Testis (tissue), 3 donors: Measurements from ENCODE around the gene BTG3. TPM values are rescaled to one million over a fixed set of nuclear protein-coding genes. Genes with fewer than 3 reads are reported as not detected.

Experiments used
- DNase-seq: peaks from one replicate; pipeline ENCODE4 v3.0.0-alpha.2; 2019
- H3K27ac ChIP-seq, 2 donors: fragments of 200-600 bp; sonication (generic); one replicate each; pipeline ENCODE4 v1.5.1; 2019
- H3K27me3 ChIP-seq: fragments of 200-600 bp; sonication (generic); one replicate; pipeline ENCODE4 v1.5.1; 2019
- H3K36me3 ChIP-seq: fragments of 200-600 bp; sonication (generic); one replicate; pipeline ENCODE4 v1.5.1; 2017; ENCODE audit warnings: low read depth; ENCODE audit errors: missing control alignments
- H3K4me1 ChIP-seq: fragments of 200-600 bp; sonication (generic); one replicate; pipeline ENCODE4 v1.5.1; 2019
- H3K4me3 ChIP-seq, 2 donors: fragments of 200-600 bp; sonication (generic); one replicate each; pipeline ENCODE4 v1.5.1; 2017 to 2019
- H3K9me3 ChIP-seq: fragments of 200-600 bp; sonication (generic); one replicate; pipeline ENCODE4 v1.5.1; 2017
- CTCF ChIP-seq, 3 experiments: fragments of 450-650 bp in 2 of 3; fragments of 200-600 bp in 1 of 3; sonication (generic) in 1 of 3; IDR thresholded peaks; one replicate each; pipeline ENCODE4 v1.5.1; 2016 to 2019; ENCODE audit warnings: antibody characterized with exemption in 3 of 3, mild to moderate bottlenecking in 2 of 3, moderate library complexity in 1 of 3
- POLR2A ChIP-seq: fragments of 450-650 bp; IDR thresholded peaks from one replicate; pipeline ENCODE4 v1.6.1; 2017; ENCODE audit warnings: antibody characterized with exemption, mild to moderate bottlenecking, moderate library complexity
- WGBS, 2 donors: methylation state at CpG; one replicate each; pipeline ENCODE4 v1.1.5; 2018; 5-methylcytosine and 5-hydroxymethylcytosine counted together
- intact Hi-C: fragments of 100-400 bp; cut with DNase I; formaldehyde crosslinking; loops from one replicate; pipeline ENCODE4 v1.15.1; 2023; ENCODE audit warnings: low total_unique reads
- polyA plus RNA-seq: library from polyadenylated mRNA; stranded (reverse); fragments of 350-450 nt; fragmentation: Illumina TruSeq; extraction: RNeasy Lipid Tissue Mini Kit (QIAGEN cat#74804); gene quantifications from one replicate; pipeline ENCODE4 v1.2.3, GENCODE V29; 2014; ENCODE audit warnings: low read depth, low replicate concordance; ENCODE audit not compliant: insufficient read depth
- small RNA-seq, 2 donors: library from RNA; depleted of rRNA; stranded (forward); fragments of <200 nt; gene quantifications; one replicate each; pipeline ENCODE3, GENCODE V24; 2016
- total RNA-seq, 2 donors: library from RNA; depleted of rRNA; stranded (reverse); fragments of >200 nt; gene quantifications; one replicate each; pipeline ENCODE4 v1.2.3, GENCODE V29; 2016

The BTG3 gene
- total and polyA plus RNA-seq, 3 donors from 2014 or later, result 83.3 to 265 (median 221) TPM

DNA sequence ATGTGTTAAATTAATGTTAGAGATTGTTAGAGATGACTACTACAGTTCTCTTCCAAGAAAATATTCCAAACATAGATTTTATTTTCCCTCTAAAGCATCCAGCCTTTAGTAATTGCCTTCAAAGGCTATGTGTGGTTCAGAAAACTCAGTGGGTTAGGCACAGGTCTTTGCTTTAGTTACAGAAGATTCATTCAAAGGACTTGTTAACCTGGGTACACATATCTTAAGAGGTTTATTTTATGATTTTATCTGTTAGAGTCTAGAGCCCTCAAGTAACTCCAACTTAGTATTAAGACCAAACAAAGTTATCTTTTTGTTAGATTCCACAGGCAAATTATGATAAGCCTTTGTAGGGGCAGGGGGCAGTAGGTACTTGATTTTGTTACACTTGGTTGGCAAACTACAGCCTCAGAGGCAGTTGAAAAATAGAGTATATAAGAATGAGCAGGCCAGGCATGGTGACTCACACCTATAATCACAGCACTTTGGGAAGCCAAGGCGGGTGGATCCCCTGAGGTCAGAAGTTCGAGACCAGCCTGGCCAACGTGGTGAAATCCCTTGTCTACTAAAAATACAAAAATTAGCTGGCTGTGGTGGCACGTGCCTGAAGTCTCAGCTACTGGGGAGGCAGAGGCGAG lies 61.9 kb downstream of the BTG3 start:
- no peak overlapping the region for H3K27ac ChIP-seq
- no peak overlapping the region for H3K4me3 ChIP-seq
- 85 to 86% methylated on average over 5 of the region's 5 CpGs for WGBS, 2 donors
- DNase-seq, result no peak
- H3K36me3 ChIP-seq, result no peaks in the 10 kb centered on the region
- H3K9me3 ChIP-seq, result no peaks in the 10 kb centered on the region
- no peaks in the 10 kb centered on the region for H3K4me1 ChIP-seq
- no peaks in the 10 kb centered on the region for H3K27me3 ChIP-seq
- TF ChIP-seq CTCF (IDR thresholded peaks at IDR 0.05), result no peak
- TF ChIP-seq POLR2A, result no peak
- intact Hi-C loops, result no loop called here

GRCh38 chr21:17548262-17548661 lies 64.4 kb downstream of the BTG3 start:
- DNase-seq, result no peak
- WGBS, 2 donors, result 69 to 78% methylated on average over 7 of the region's 7 CpGs
- intact Hi-C loops, result no loop called here
- no peak overlapping the region for H3K4me3 ChIP-seq
- H3K9me3 ChIP-seq, result no peaks in the 10 kb centered on the region
- no peak overlapping the region for H3K27ac ChIP-seq
- H3K27me3 ChIP-seq, result no peaks in the 10 kb centered on the region
- H3K4me1 ChIP-seq, result no peaks in the 10 kb centered on the region
- no peaks in the 10 kb centered on the region for H3K36me3 ChIP-seq
- TF ChIP-seq CTCF (IDR thresholded peaks at IDR 0.05), result no peak
- no peak for TF ChIP-seq POLR2A

DNA sequence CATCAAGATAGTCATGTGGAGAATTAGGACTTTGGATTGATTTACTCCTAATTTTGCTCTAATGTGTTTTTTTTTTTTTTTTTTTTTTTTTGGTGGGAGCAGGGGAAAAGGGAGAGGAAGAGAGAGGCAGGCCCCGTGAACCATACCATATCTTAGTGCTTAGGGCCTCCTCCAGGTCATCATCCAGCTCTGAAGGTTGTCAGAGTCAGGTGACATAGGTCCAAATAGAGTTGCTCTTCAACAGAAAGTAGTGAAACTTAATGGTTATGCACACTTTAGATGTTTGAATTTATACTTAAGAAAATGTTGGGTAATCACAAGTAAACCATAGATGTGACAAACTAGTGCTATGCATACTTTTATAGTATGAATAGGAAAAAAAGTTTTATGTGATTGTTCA lies 67.7 kb downstream of the BTG3 start:
- DNase-seq, result no peak
- no peak overlapping the region for H3K27ac ChIP-seq
- peaks cover 4% of the 10 kb centered on the region for H3K4me1 ChIP-seq
- no peaks in the 10 kb centered on the region for H3K27me3 ChIP-seq
- H3K4me3 ChIP-seq, result no peak overlapping the region
- intact Hi-C loops, result no loop called here
- TF ChIP-seq CTCF (IDR thresholded peaks at IDR 0.05), result no peak
- TF ChIP-seq POLR2A, result no peak
- WGBS, 2 donors, result 88 to 89% methylated on average over 1 of the region's 1 CpG
- no peaks in the 10 kb centered on the region for H3K9me3 ChIP-seq
- no peaks in the 10 kb centered on the region for H3K36me3 ChIP-seq

Small RNAs within 50 kb of the gene (small RNA-seq; reads per million reads assigned to genes)
- 0 reads per million in 2 donors for gene RF00019

Other genes with a start within 250 kb of the BTG3 start
- gene CXADR, start 99.9 kb downstream of the BTG3 start, total RNA-seq, result 10 to 100 TPM; 65.4 to 87.0 TPM
- gene CXADR, start 99.9 kb downstream of the BTG3 start, polyA plus RNA-seq, result 17.6 TPM
- gene C21orf91, start 206.5 kb upstream of the BTG3 start, total RNA-seq, result 10 to 100 TPM; 37.0 to 44.4 TPM
- gene C21orf91, start 206.5 kb upstream of the BTG3 start, polyA plus RNA-seq, result 40.7 TPM